HG03521 (cell line): ENCODE data around the gene PAXX.
"Not testable (repeated sequence)": the region's sequence is repeated elsewhere in the genome, so short reads cannot be mapped to it uniquely, and the experiment has no call there.

Experiments used
- ATAC-seq: cut with Tn5 transposase; IDR thresholded peaks from one replicate; pipeline ENCODE4 v1.9.1; 2021; ENCODE audit warnings: mild to moderate bottlenecking, moderate library complexity; ENCODE audit not compliant: unreplicated experiment

PAXX gene

GRCh38 chr9:137000177-137000930 is 8.1 kb downstream of the PAXX start:
- peak; percentile 63 for ATAC-seq

GRCh38 chr9:137001857-137002645 is 9.8 kb downstream of the PAXX start:
- no peak for ATAC-seq

DNA sequence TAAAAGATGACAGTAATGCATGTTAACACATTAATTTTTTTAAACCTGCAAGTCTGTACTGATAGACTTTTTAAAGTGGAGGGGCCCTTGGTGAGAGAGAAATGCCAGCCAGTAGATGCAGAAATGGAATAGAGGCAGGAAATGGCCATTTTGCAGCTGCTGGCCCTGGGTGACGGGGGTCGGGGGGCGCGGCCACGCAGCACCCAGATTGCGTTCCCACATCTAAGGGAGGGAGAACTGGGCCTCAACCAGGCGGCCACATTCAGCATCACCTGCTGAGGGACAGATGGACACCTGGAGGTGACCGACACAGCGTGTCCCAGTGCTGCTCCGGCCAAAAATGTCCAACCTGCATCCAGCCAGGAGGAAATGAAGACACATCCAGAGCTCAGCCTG is 10.4 kb downstream of the PAXX start:
- no peak for ATAC-seq

DNA sequence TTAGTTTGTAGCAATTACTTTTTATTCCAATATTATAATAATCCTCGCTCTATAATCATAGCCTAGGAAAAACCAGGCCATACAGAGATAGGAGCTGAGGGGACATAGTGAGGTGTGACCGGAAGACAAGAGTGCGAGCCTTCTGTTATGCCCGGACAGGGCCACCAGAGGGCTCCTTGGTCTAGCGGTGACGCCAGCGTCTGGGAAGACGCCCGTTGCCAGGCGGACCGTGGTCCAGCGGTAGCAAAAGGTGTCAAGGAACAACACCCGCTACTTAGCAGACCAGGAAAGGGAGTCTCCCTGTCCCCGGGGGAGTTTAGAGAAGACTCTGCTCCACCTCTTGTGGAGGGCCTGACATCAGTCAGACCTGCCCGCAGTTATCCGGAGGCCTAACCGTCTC is 12.1 kb downstream of the PAXX start:
- not testable (repeated sequence) for ATAC-seq

- ATAC-seq = no peak
These were observed 14.1 kb downstream of the PAXX start for GRCh38 chr9:137006116-137007003.

DNA sequence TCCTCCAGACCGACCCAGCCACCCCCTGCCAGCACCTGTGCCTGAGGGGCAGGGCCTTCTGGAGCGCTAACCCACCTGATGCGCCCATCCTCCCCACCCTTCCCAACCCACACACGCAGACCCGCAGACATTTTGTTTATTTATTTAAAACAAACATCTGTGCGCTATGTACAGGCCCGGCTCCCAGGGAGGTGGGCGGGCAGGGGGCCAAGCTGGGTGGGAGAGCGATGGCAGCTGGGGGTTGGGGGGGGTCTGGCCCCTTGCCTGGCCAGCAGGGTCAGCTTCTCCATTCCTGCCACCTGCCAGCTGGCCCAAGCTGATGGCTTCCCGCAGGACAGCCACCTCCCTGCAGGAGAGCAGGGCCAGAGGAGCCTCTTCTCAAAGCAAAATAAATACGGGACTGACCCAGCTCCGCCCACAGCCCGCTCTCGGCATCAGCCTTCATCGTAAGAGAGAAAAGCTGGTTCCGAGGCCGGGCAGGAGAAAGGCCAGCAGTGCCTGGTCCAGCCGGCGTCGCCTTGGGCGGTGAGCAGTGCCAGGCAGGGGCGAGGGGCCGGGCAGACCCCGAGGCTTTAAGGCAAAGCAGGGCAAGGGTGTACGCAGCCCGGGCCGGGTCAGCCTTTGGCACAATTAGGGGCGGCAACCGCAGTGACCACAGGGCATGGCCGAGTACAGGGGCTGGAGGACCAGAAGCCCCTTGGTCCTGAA is 15.0 kb downstream of the PAXX start:
- ATAC-seq = no peak

DNA sequence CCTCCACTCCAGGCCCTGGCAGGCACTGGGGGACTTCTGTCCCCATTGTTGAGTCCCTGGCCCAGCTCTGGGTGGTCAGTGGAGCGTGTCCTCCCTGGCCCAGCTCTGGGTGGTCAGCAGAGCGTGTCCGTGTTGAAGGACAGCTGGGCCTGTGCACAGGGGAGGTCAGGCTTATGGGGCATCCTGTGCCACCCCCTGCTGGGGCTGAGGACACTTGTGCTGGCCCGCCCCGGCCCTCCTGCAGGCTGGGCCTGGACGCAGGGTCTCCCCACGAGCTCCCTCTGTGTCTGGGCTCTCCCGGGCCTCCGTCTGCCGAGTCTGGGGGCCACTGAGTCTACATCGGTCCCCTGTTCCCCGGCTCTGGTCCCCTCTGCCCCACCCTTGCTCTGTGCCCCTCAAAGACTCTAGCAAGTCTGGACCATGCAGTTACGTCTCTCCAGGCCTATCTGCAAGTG is 15.6 kb downstream of the PAXX start:
- no peak for ATAC-seq

DNA sequence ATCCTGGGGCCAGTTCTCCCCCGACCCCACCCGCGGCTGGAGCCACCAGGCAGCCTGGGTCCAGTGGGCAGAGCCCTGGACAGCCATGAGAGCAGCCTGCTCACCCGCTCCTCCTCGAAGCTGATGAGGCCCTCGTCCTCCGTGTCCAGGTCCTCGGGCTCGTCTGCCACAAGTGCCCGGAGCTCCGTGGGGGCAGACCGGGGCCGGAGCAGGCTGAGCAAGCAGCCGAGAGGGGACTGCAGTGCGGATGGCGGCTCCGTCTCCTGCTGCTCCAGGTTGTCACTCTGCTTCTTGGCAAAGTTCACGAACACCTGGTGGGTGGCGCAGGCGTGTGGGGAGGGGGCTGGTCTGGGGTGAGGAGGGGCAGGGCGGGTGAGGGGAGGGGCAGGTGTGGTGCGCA is 16.1 kb downstream of the PAXX start:
- ATAC-seq = no peak

DNA sequence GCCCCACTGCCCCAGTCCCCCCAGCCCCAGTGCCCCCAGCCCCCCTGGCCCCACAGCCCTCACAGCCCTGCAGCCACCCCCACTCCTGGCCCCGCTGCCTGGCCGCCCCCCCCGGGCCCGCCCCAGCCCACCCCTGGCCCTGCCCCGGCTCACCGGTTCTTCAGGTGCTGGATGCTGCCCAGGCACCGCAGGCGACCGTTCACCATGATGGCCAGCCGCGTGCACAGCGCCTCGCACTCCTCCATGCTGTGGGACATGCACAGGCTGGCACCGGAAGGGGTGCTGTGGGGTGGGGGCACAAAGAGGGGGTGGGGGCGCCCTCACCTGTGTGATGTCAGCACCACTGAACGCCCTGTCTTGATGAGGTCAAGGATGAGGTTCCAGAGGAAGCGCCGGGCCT is 17.0 kb downstream of the PAXX start:
- no peak for ATAC-seq

DNA sequence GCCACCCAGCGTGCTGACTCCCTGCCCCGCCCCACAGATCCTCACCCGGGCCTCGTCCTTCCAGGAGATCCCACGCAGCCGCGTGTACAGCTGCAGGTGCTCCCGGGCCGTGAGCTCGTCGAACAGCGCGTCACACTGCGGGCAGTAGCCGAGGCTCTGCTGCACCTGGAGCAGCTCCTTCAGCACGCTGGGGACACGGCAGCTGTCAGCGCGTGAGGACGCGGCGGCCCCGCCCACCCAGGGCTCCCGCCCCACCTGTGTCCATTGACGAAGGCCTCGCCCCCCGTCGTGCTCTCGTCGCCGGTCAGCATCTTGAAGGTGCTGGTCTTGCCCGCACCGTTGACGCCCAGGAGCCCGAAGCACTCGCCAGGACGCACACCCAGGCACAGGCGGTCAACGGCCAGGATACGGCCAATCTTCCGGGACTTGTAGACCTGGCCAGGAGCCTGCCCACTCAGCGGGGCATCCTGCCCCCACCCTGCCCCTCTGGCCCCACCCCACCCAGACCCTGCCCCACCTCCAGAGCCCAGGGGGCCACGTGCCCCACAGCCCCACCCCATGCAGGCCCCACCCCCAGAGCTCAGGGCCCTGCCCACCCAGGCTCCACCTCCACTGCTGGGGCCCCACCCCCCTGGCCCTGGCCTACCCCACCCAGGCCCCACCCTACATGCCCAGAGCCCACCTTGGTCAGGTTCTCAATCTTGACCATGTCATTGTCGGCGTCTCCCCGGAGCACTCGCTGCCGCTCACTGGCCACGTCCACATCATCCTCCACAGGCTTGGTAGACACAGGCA is 17.9 kb downstream of the PAXX start:
- ATAC-seq = no peak

DNA sequence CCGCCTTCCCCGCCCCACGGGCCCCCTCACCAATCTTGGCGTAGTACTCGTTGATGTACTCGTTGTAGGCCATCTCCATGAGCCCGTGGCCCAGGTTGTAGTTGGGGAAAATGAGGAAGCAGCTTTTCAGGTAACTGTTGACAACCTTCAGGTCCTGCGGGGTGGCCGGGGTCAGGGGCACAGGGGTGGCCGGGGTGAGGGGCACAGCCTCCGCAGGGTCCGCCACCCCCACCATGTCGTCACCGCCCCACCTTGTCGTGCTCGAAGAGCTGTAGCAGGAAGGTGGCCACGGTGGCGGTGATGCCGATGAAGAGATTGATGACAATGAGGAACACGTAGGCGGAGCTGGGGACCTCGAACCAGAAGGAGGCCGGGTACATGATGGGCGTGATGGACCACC is 18.9 kb downstream of the PAXX start:
- no peak for ATAC-seq

DNA sequence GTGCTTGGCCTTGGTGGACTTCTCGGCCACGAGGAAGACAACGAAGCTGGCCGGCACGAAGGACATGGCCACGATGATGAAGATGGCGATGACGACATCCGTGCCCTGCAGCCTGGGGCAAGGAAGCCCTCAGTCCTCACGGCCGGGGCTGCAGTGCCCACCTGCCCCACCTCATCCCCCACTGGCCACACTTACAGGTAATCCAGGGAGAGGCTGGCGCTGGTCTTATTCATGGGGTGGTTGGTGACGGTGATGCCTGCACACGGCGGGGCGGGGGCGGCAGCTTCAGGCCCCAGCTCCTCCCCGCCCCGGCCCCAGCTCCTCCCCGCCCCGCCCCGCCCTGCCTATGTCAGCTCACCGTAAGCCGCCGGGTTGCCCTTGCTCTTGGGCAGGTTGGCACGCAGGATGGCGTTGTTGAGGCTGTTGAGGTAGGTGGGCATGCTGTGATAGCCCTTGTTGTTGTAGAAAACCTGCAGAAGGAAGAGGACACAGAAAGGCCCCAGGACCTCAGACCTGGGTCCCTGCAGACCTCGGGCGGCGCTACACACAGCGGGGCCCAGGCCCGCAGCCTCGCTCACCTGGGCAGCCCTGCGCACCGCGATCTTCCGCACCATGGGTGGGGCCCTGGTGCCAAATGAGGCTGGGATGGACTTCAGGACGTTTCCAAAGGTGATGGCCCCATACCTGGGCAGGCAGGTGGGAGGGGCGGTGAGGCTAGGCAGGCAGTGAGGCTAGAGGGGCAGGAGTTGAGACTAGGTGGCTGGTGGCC is 19.9 kb downstream of the PAXX start:
- no peak for ATAC-seq

GRCh38 chr9:137012694-137013570 is 20.7 kb downstream of the PAXX start:
- ATAC-seq = no peak

GRCh38 chr9:137013571-137013940 is 21.3 kb downstream of the PAXX start:
- no peak for ATAC-seq

- no peak for ATAC-seq
These were observed 21.9 kb downstream of the PAXX start for GRCh38 chr9:137014166-137014565.

- no peak for ATAC-seq
These were observed 22.7 kb downstream of the PAXX start for GRCh38 chr9:137014776-137015539.

DNA sequence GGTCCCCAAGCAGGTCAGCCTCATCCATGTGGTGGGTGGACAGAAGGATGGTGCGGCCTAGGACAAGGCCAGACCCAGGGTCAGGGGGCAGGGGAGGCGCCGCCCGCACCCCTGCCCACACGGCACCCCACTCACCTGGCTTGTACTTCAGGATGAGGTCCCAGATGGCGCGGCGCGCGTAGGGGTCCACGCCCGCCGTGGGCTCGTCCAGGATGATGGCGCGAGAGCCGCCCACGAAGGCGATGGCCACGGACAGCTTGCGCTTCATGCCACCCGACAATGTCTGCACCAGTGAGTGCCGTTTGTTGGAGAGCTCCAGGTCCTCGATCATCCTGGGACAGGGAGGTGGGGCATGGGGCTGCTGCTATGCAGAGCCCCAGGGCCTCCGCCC is 23.3 kb downstream of the PAXX start:
- ATAC-seq = no peak

DNA sequence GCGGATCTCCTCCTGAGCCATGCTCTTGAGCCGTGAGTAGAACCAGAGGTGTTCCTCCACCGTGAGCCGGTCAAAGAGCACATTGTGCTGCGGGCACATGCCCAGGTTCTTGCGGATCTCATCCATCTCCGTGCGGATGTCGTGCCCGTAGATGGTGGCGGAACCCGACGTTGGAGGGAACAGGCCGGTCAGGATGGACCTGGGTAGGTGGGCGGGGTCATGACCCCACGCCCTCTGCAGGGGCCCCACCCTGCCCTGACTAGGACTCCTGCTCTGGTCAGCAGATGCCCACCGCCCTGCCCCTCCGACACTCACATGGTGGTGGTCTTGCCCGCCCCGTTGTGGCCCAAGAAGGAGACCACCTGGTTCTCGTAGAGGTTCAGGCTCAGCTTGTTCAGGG is 23.8 kb downstream of the PAXX start:
- no peak for ATAC-seq
